ENCODE measurements around the gene RABGAP1. TPM values are rescaled to one million over a fixed set of nuclear protein-coding genes. Genes with fewer than 3 reads are reported as not detected.

RABGAP1 gene
- total RNA-seq, 2 experiments from 2014 or later = 16.8 to 46.6 TPM

DNA sequence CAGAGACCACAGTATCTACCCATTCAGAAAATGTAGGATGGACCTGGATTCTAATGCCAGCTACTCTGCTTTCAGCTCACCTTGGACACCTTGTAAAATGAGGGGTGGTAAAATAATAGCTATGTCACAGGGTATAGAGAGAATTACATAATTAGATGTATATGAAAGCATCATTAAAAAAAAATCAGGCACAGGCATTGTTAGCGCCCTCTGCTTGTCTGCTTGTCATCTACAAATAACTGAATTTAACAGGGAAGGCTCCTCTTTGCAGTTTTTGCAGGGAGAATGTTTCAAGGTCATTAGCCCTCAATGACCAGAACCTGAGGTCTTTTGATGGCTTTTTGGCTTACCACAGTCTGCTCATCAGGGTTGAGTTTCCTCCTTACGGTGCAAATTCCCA is 150.6 kb downstream of the RABGAP1 start:
- CTCF ChIA-PET (ENCODE audit: unreplicated experiment) = interaction anchor here (0.5 to 3.3 kb wide), 4 partner anchors 19 to 259 kb away, joined by 3 to 11 read pairs (median 3); no protein-coding TSS in a partner anchor
- Histone ChIP-seq H3K27ac (ENCODE audit: low read depth, low read length, poor library complexity, severe bottlenecking) (peak overlapping the region; percentile 60), H3K4me1 (ENCODE audit: insufficient read depth, low read length, poor library complexity, severe bottlenecking) (peaks cover 80% of the 10 kb centered on the region), H3K36me3 (ENCODE audit: insufficient read depth, low read length) (peaks cover 65% of the 10 kb centered on the region), H3K9me2 (ENCODE audit: insufficient read depth, low read length) (no peaks in the 10 kb centered on the region), H3K9me3 (ENCODE audit: low read length) (peaks cover 6% of the 10 kb centered on the region; the same call in 1 of the 2 replicates), H2AFZ (ENCODE audit: low read length) (no peak overlapping the region), H3K4me2 (ENCODE audit: low read length) (peak overlapping the region; percentile 63), H3K79me2 (ENCODE audit: insufficient read depth, low read depth, low read length) (no peaks in the 10 kb centered on the region), H3K4me3 (ENCODE audit: low read depth, low read length, poor library complexity, severe bottlenecking) (no peak overlapping the region), H4K20me1 (ENCODE audit: insufficient read depth, low read length) (no peaks in the 10 kb centered on the region)
- POLR2A ChIA-PET = interaction anchor here (0.9 to 2.3 kb wide), 7 partner anchors 10 to 248 kb away, joined by 3 to 10 read pairs (median 6); no protein-coding TSS in a partner anchor
- peak; percentile 51 for DNase-seq (ENCODE audit: low spot score)
- intact Hi-C loops (cut with micrococcal nuclease; ENCODE audit: unreplicated experiment) = no loop called here
- TF ChIP-seq EZH2phosphoT487 (IDR thresholded peaks at IDR 0.05; ENCODE audit: borderline replicate concordance, low read depth, low read length) = no peak
- TF ChIP-seq, protein P1, sequence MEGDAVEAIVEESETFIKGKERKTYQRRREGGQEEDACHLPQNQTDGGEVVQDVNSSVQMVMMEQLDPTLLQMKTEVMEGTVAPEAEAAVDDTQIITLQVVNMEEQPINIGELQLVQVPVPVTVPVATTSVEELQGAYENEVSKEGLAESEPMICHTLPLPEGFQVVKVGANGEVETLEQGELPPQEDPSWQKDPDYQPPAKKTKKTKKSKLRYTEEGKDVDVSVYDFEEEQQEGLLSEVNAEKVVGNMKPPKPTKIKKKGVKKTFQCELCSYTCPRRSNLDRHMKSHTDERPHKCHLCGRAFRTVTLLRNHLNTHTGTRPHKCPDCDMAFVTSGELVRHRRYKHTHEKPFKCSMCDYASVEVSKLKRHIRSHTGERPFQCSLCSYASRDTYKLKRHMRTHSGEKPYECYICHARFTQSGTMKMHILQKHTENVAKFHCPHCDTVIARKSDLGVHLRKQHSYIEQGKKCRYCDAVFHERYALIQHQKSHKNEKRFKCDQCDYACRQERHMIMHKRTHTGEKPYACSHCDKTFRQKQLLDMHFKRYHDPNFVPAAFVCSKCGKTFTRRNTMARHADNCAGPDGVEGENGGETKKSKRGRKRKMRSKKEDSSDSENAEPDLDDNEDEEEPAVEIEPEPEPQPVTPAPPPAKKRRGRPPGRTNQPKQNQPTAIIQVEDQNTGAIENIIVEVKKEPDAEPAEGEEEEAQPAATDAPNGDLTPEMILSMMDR (conservative IDR thresholded peaks at IDR 0.05; ENCODE audit: low read length) = peak; percentile 88
- BruUV-seq (replicated peaks) = no TSS peak

DNA sequence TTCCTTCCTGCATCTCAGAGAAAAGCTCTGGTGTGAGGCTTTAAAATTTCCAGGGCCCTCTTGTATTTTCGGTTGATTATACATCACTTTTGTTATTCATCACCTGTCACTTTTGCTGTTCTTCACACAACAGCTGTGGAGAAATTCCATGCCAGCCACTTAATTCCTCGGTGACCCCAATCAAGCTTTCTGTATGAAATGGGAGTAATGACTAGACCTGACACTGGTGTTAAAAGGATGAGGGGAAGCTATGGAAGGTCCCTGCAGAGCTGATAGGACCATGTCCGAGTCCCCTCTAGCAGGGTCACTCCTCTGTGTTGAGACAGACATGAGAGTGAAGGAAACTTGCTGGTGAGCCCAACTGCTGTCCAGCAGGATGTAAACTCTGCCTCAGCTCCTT is 152.3 kb downstream of the RABGAP1 start:
- intact Hi-C loops (cut with micrococcal nuclease; ENCODE audit: unreplicated experiment) = no loop called here
- no TSS peak for BruUV-seq (replicated peaks)
- H3K4me2 ChIP-seq (ENCODE audit: low read length) = peak overlapping the region; percentile 19
- H3K36me3 ChIP-seq (ENCODE audit: insufficient read depth, low read length) = peaks cover 75% of the 10 kb centered on the region
- no peak for DNase-seq (ENCODE audit: low spot score)
- no peak overlapping the region for H3K4me3 ChIP-seq (ENCODE audit: low read depth, low read length, poor library complexity, severe bottlenecking)
- no peaks in the 10 kb centered on the region for H4K20me1 ChIP-seq (ENCODE audit: insufficient read depth, low read length)
- no peaks in the 10 kb centered on the region for H3K9me2 ChIP-seq (ENCODE audit: insufficient read depth, low read length)
- POLR2A ChIA-PET = interaction anchor here (0.7 to 2.3 kb wide), 13 partner anchors 8 to 256 kb away, joined by 3 to 10 read pairs (median 3); no protein-coding TSS in a partner anchor
- TF ChIP-seq, protein P1 (conservative IDR thresholded peaks at IDR 0.05; ENCODE audit: low read length) = no peak
- TF ChIP-seq EZH2phosphoT487 (IDR thresholded peaks at IDR 0.05; ENCODE audit: borderline replicate concordance, low read depth, low read length) = no peak
- peaks cover 6% of the 10 kb centered on the region; the same call in 1 of the 2 replicates for H3K9me3 ChIP-seq (ENCODE audit: low read length)
- H3K4me1 ChIP-seq (ENCODE audit: insufficient read depth, low read length, poor library complexity, severe bottlenecking) = peaks cover 79% of the 10 kb centered on the region
- H3K27ac ChIP-seq (ENCODE audit: low read depth, low read length, poor library complexity, severe bottlenecking) = peak overlapping the region; percentile 9
- CTCF ChIA-PET (ENCODE audit: unreplicated experiment) = interaction anchor here (0.8 to 3.3 kb wide), 2 partner anchors 9 to 257 kb away, joined by 3 to 11 read pairs; no protein-coding TSS in a partner anchor
- no peak overlapping the region for H2AFZ ChIP-seq (ENCODE audit: low read length)
- H3K79me2 ChIP-seq (ENCODE audit: insufficient read depth, low read depth, low read length) = no peaks in the 10 kb centered on the region

- peaks cover 42% of the 10 kb centered on the region for H3K4me1 ChIP-seq (ENCODE audit: insufficient read depth, low read length, poor library complexity, severe bottlenecking)
- H3K36me3 ChIP-seq (ENCODE audit: insufficient read depth, low read length) = peaks cover 94% of the 10 kb centered on the region
- no peak for DNase-seq (ENCODE audit: low spot score)
- TF ChIP-seq EZH2phosphoT487 (IDR thresholded peaks at IDR 0.05; ENCODE audit: borderline replicate concordance, low read depth, low read length) = no peak
- TF ChIP-seq, protein P1 (conservative IDR thresholded peaks at IDR 0.05; ENCODE audit: low read length) = no peak
- no peaks in the 10 kb centered on the region for H4K20me1 ChIP-seq (ENCODE audit: insufficient read depth, low read length)
- CTCF ChIA-PET (ENCODE audit: unreplicated experiment) = no interaction called here
- no peak overlapping the region for H2AFZ ChIP-seq (ENCODE audit: low read length)
- no peaks in the 10 kb centered on the region for H3K9me2 ChIP-seq (ENCODE audit: insufficient read depth, low read length)
- no TSS peak for BruUV-seq (replicated peaks)
- no peaks in the 10 kb centered on the region for H3K79me2 ChIP-seq (ENCODE audit: insufficient read depth, low read depth, low read length)
- peaks cover 6% of the 10 kb centered on the region; the same call in 1 of the 2 replicates for H3K9me3 ChIP-seq (ENCODE audit: low read length)
- no peak overlapping the region for H3K4me3 ChIP-seq (ENCODE audit: low read depth, low read length, poor library complexity, severe bottlenecking)
- H3K4me2 ChIP-seq (ENCODE audit: low read length) = no peak overlapping the region
- H3K27ac ChIP-seq (ENCODE audit: low read depth, low read length, poor library complexity, severe bottlenecking) = no peak overlapping the region
- POLR2A ChIA-PET = interaction anchor here (0.6 kb wide), 1 partner anchor 231 kb away, joined by 7 read pairs; no protein-coding TSS in a partner anchor
- intact Hi-C loops (cut with micrococcal nuclease; ENCODE audit: unreplicated experiment) = no loop called here
Observed at GRCh38 chr9:123096987-123097386, 156.2 kb downstream of the RABGAP1 start.
